Measurements from ENCODE around the gene HSPA5.
"Not testable (repeated sequence)": the region's sequence is repeated elsewhere in the genome, so short reads cannot be mapped to it uniquely, and the experiment has no call there.

Gene HSPA5

GRCh38 chr9:125202846-125203618 lies 38.1 kb downstream of the HSPA5 start:
- in situ Hi-C loops (cut with HindIII; ENCODE audit: low pct_ligation_motif_present, low sequenced_read_pairs) = no loop called here
- TF ChIP-seq CTCF (IDR thresholded peaks at IDR 0.05; ENCODE audit: low read depth, low read length, missing control alignments) = no peak
- Histone ChIP-seq H3K27me3 (replicated peaks) (no peaks in the 10 kb centered on the region), H3K36me3 (replicated peaks) (peaks cover 38% of the 10 kb centered on the region), H3K4me3 (ENCODE audit: low read depth, low read length) (no peak overlapping the region), H3K27ac (no peak overlapping the region)
- no peak for DNase-seq

GRCh38 chr9:125200216-125201047 lies 40.7 kb downstream of the HSPA5 start, which contains the start of gene RABEPK:
Gene RABEPK (plus strand): TSS chr9:125200542. CDS start chr9:125203014, 2,472 bp downstream.
- TF ChIP-seq CTCF (IDR thresholded peaks at IDR 0.05; ENCODE audit: low read depth, low read length, missing control alignments) = no peak
- DNase-seq = peak; percentile 88
- no peaks in the 10 kb centered on the region for H3K27me3 ChIP-seq (replicated peaks)
- peaks cover 14% of the 10 kb centered on the region for H3K36me3 ChIP-seq (replicated peaks)
- H3K27ac ChIP-seq = peak within 1 kb of the TSS; percentile 84
- in situ Hi-C loops (cut with HindIII; ENCODE audit: low pct_ligation_motif_present, low sequenced_read_pairs) = no loop called here
- H3K4me3 ChIP-seq (ENCODE audit: low read depth, low read length) = peak within 1 kb of the TSS; percentile 86

GRCh38 chr9:125195591-125195990 lies 45.6 kb downstream of the HSPA5 start:
- H3K27ac ChIP-seq; H3K36me3 ChIP-seq (replicated peaks); in situ Hi-C loops (cut with HindIII; ENCODE audit: low pct_ligation_motif_present, low sequenced_read_pairs); H3K27me3 ChIP-seq (replicated peaks); H3K4me3 ChIP-seq (ENCODE audit: low read depth, low read length); DNase-seq: not testable (repeated sequence)

GRCh38 chr9:125194466-125194865 lies 46.7 kb downstream of the HSPA5 start:
- H3K27me3 ChIP-seq (replicated peaks); DNase-seq; in situ Hi-C loops (cut with HindIII; ENCODE audit: low pct_ligation_motif_present, low sequenced_read_pairs); H3K27ac ChIP-seq; H3K4me3 ChIP-seq (ENCODE audit: low read depth, low read length); H3K36me3 ChIP-seq (replicated peaks): not testable (repeated sequence)

GRCh38 chr9:125190361-125190801 lies 50.8 kb downstream of the HSPA5 start:
- Histone ChIP-seq H3K27ac (peak overlapping the region; percentile 84), H3K4me3 (ENCODE audit: low read depth, low read length) (peak overlapping the region; percentile 99), H3K27me3 (replicated peaks) (no peaks in the 10 kb centered on the region), H3K36me3 (replicated peaks) (no peaks in the 10 kb centered on the region)
- DNase-seq = no peak
- no peak for TF ChIP-seq CTCF (IDR thresholded peaks at IDR 0.05; ENCODE audit: low read depth, low read length, missing control alignments)
- in situ Hi-C loops (cut with HindIII; ENCODE audit: low pct_ligation_motif_present, low sequenced_read_pairs) = no loop called here

- in situ Hi-C loops (cut with HindIII; ENCODE audit: low pct_ligation_motif_present, low sequenced_read_pairs) = no loop called here
- Histone ChIP-seq H3K27ac (peak within 1 kb of the TSS; percentile 84), H3K4me3 (ENCODE audit: low read depth, low read length) (peak within 1 kb of the TSS; percentile 99), H3K27me3 (replicated peaks) (no peaks in the 10 kb centered on the region), H3K36me3 (replicated peaks) (no peaks in the 10 kb centered on the region)
- peak; percentile 80 for TF ChIP-seq CTCF (IDR thresholded peaks at IDR 0.05; ENCODE audit: low read depth, low read length, missing control alignments)
- peak; percentile 92 for DNase-seq
Measured at GRCh38 chr9:125189361-125190289, 51.5 kb downstream of the HSPA5 start, which contains the start of gene PPP6C. Gene PPP6C (minus strand): TSS chr9:125189803. CDS start chr9:125189718, 85 bp downstream.
